ENCODE data around the gene JKAMP. TPM values are rescaled to one million over a fixed set of nuclear protein-coding genes. Genes with fewer than 3 reads are reported as not detected.

JKAMP gene
- total RNA-seq, 1 donor from 2014 or later = 28.2 TPM

GRCh38 chr14:59510001-59510400, 25.7 kb downstream of the JKAMP start:
- H3K36me3 ChIP-seq = no peaks in the 10 kb centered on the region
- H3K4me3 ChIP-seq = no peak overlapping the region
- H3K9me3 ChIP-seq = no peaks in the 10 kb centered on the region
- DNase-seq (ENCODE audit: low spot score in 2 of 2) = no peak
- H3K4me1 ChIP-seq = no peaks in the 10 kb centered on the region
- intact Hi-C loops (cut with DNase I) = no loop called here
- no peaks in the 10 kb centered on the region for H3K27me3 ChIP-seq
- TF ChIP-seq CTCF (IDR thresholded peaks at IDR 0.05) = no peak
- H3K27ac ChIP-seq = no peak overlapping the region

- H3K36me3 ChIP-seq = no peaks in the 10 kb centered on the region
- H3K27me3 ChIP-seq = no peaks in the 10 kb centered on the region
- no peak for TF ChIP-seq CTCF (IDR thresholded peaks at IDR 0.05)
- intact Hi-C loops (cut with DNase I) = no loop called here
- H3K4me3 ChIP-seq = no peak overlapping the region
- no peak for DNase-seq (ENCODE audit: low spot score in 2 of 2)
- no peak overlapping the region for H3K27ac ChIP-seq
- H3K9me3 ChIP-seq = no peaks in the 10 kb centered on the region
- no peaks in the 10 kb centered on the region for H3K4me1 ChIP-seq
Measured at GRCh38 chr14:59510966-59511365, 26.6 kb downstream of the JKAMP start.

- H3K36me3 ChIP-seq = no peaks in the 10 kb centered on the region
- peak in 1 of 3 experiments; percentile 23 for TF ChIP-seq CTCF (IDR thresholded peaks at IDR 0.05)
- intact Hi-C loops (cut with DNase I) = no loop called here
Measured at GRCh38 chr14:59511916-59512575, 27.7 kb downstream of the JKAMP start.

GRCh38 chr14:59520224-59520623, 35.9 kb downstream of the JKAMP start:
- no peak for DNase-seq (ENCODE audit: low spot score in 2 of 2)
- Histone ChIP-seq H3K9me3 (no peaks in the 10 kb centered on the region), H3K4me1 (no peaks in the 10 kb centered on the region), H3K36me3 (no peaks in the 10 kb centered on the region), H3K27ac (no peak overlapping the region), H3K4me3 (no peak overlapping the region), H3K27me3 (no peaks in the 10 kb centered on the region)
- intact Hi-C loops (cut with DNase I) = no loop called here
- TF ChIP-seq CTCF (IDR thresholded peaks at IDR 0.05) = no peak

More at GRCh38 chr14:59511916-59512575, 27.7 kb downstream of the JKAMP start:
- no peak overlapping the region for H3K27ac ChIP-seq
- H3K4me1 ChIP-seq = no peaks in the 10 kb centered on the region
- no peaks in the 10 kb centered on the region for H3K9me3 ChIP-seq
- no peak for DNase-seq (ENCODE audit: low spot score in 2 of 2)
- H3K27me3 ChIP-seq = no peaks in the 10 kb centered on the region
- no peak overlapping the region for H3K4me3 ChIP-seq

- Histone ChIP-seq H3K4me1 (no peaks in the 10 kb centered on the region), H3K27ac (no peak overlapping the region), H3K9me3 (no peaks in the 10 kb centered on the region), H3K36me3 (no peaks in the 10 kb centered on the region), H3K4me3 (no peak overlapping the region), H3K27me3 (no peaks in the 10 kb centered on the region)
- intact Hi-C loops (cut with DNase I) = no loop called here
- DNase-seq (ENCODE audit: low spot score in 2 of 2) = no peak
- no peak for TF ChIP-seq CTCF (IDR thresholded peaks at IDR 0.05)
Measured at GRCh38 chr14:59529189-59529588, 44.9 kb downstream of the JKAMP start.

GRCh38 chr14:59530349-59530748, 46.0 kb downstream of the JKAMP start:
- no peak for DNase-seq (ENCODE audit: low spot score in 2 of 2)
- H3K4me1 ChIP-seq = no peaks in the 10 kb centered on the region
- no peak overlapping the region for H3K27ac ChIP-seq
- intact Hi-C loops (cut with DNase I) = no loop called here
- no peaks in the 10 kb centered on the region for H3K9me3 ChIP-seq
- no peak for TF ChIP-seq CTCF (IDR thresholded peaks at IDR 0.05)
- no peaks in the 10 kb centered on the region for H3K36me3 ChIP-seq
- no peak overlapping the region for H3K4me3 ChIP-seq
- no peaks in the 10 kb centered on the region for H3K27me3 ChIP-seq

Measured in ascending aorta (tissue), 2 donors.